ENCODE results near the gene TDRKH.
"Not testable (repeated sequence)": the region's sequence is repeated elsewhere in the genome, so short reads cannot be mapped to it uniquely, and the experiment has no call there.

The TDRKH gene

GRCh38 chr1:151760597-151761385, 29.5 kb downstream of the TDRKH start:
- DNase-seq: no peak

GRCh38 chr1:151759241-151759640, 31.1 kb downstream of the TDRKH start:
- no peak for DNase-seq

- DNase-seq: no peak
These were observed 34.0 kb downstream of the TDRKH start for GRCh38 chr1:151756291-151756690.

- DNase-seq: no peak
These were observed 48.8 kb downstream of the TDRKH start for GRCh38 chr1:151741516-151741915.

- DNase-seq: no peak
These were observed 50.5 kb downstream of the TDRKH start for GRCh38 chr1:151739590-151740355.

- DNase-seq: no peak
These were observed 52.8 kb downstream of the TDRKH start for GRCh38 chr1:151737479-151737878.

- DNase-seq: no peak
These were observed 53.3 kb downstream of the TDRKH start for GRCh38 chr1:151737026-151737425.

GRCh38 chr1:151733995-151734394, 56.3 kb downstream of the TDRKH start:
- DNase-seq: not testable (repeated sequence)

- DNase-seq: no peak
These were observed 57.2 kb downstream of the TDRKH start for GRCh38 chr1:151733126-151733525.

GRCh38 chr1:151729966-151730291, 60.4 kb downstream of the TDRKH start:
- DNase-seq: no peak

GRCh38 chr1:151729157-151729965, 60.9 kb downstream of the TDRKH start:
- DNase-seq: no peak

- DNase-seq: no peak
These were observed 61.9 kb downstream of the TDRKH start for GRCh38 chr1:151728151-151729054.

GRCh38 chr1:151723726-151724370, 66.5 kb downstream of the TDRKH start:
- no peak for DNase-seq
